ENCODE measurements around the gene TMEM178A.

The TMEM178A gene

DNA sequence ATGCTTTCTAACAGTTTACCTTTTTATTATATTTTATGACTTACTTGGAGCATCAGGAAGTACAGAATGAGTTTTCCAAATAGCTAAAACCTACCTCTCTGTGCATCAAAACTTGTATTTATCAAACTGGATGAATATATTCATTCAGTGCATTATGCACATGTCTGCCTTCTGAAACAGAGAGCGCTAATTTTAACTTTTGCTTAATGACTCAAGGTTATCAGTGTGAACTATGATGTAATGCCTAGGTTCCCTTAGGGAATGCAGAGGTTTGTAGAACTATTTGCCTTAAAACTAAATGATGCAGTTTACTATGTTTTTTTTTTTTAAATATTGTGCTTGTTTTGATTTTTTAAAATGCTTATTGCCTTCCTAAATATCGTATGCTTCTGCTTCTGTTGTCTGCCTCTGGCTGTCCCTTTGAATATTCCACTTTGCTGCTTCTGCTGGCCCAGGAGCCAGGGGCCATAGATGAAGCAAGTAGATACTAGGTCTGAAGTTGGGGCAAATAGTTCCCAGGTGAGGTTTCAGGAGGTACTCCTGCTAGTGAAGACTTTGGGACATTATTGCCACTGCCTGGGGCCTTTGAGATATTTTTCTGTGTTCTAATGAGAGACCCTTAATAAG, 16.5 kb downstream of the TMEM178A start:
- no peak for DNase-seq

DNA sequence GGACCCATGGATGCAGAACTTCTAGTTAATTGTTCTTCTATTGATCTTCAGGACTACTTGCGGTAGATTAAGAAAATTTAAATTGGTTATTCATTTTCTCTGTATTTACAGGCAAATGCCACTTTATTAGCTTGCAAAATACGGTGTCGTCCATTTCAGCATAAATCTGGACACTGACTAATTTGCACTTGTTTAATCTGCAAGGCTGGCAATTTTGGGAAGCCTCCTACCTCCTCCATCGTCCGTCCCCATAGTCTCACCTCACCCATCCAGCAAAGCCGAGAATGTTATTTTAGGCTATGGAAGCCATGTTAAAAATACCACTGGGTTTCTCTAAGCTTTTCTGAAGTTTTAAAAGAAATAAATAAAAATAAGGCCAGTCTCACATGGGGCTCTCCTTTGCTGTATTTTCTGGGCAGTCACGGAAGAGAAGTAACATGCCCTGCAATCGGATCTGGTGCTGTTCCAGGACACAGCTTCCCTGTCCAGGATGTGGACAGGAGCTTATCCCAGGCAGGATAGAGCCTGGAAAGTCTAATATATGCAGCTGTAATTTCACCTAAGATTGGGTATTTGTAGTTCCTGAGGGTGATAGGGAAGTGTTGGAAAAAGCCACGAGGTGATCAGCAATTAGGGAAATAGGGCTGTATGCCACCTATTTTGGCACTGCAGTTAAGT, 17.4 kb downstream of the TMEM178A start:
- no peak for DNase-seq

DNA sequence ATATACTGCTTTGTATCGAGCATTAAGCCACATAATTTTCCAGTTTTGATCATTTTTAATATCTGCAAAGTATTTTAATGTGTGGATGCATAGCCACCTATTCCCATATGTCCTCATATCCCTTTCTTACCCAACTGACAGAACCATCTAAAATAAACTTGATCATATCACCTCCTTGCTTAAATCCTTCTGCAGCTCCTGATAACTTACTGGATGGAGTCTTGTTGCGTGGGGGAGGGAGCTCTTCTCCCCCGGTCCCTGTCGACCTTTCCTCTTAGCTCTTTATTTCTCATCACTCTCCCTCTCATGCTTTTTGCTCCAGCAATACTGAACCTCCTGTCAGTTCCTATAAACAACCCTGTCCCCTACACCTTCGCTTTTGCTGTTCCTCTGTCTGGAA, 18.7 kb downstream of the TMEM178A start:
- no peak for DNase-seq

DNA sequence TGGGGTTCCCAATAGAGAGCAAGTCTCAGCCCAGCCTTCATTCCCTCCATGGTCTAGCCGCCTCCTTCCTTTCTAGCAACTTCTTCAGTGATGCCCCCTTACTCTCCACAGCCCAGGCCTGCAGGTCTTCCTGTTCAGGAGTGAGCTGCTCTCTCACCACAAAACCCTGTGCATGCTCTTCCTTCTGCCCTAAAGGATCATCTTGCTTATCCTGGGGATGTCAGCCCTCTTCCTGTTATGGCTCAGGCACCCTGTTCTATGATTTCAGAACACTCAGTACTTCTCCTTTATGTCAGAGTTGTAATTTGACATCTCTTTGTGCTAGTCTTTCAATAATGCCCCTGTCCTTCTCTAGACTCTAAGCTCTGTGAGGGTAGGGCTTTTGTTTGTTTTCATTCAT, 19.4 kb downstream of the TMEM178A start:
- no peak for DNase-seq

DNA sequence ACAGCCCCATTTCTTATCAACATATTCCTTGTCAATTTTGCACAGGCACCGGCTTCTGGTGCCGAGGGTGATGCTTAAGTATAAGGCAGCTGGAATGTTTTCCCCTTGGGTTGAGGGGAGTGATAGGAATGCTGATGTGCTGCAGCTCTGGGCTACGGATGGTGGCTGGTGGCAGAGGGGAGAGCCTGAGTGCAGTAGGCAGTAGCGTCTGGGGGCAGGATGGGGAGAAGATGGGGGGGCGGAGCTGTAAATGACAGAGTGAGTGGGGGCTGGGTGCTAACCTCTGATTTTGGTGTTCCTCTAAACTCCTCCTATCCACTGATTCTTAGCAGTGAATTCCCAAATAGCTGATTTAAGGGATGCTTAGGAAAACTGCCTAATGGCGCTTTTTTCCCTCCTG, 20.7 kb downstream of the TMEM178A start:
- DNase-seq = no peak

DNA sequence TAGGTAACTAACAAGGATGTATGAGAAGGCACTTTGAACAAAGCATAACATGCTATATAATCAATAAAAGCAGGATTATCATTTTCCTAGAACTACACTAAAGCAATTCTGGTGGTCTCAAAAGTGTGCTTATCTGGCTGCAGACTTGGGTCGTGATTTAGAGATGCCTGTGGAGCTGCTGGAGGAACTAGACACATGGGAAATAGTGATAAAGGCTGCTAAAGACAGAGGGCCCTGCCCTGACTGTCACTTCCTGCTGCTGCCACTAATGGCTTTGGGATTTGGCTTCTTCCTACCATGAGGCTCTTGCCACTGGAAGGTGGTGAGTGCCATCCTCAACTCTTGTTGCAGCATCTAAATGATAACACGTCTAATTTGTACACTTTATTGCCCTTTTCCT, 22.5 kb downstream of the TMEM178A start:
- no peak for DNase-seq

DNA sequence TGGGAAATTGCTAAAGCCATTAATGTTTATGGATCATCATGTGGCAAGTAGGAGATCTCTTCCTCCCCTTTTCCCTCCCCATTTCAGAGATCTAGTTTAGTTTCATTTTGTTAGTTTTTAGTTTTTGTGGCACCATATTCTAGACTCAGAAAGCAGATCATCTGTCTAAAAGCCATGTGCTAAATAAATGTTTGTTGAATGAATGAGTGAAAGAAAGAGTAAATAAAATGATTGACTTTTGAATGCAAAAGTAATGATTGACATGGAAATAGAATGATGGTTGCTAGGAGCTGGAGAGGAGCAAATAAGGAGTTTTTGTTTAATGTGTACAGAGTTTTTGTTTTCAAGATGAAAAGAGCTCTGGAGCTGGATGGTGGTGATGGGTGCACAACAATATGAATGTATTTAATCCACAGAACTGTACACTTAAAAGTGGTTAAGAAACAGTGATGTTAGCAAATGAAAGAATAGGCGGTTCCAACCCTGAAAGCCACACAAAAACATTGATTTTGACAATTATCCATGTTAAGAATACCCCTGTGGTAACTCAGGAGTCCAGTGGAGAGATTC, 23.6 kb downstream of the TMEM178A start:
- DNase-seq = no peak

DNA sequence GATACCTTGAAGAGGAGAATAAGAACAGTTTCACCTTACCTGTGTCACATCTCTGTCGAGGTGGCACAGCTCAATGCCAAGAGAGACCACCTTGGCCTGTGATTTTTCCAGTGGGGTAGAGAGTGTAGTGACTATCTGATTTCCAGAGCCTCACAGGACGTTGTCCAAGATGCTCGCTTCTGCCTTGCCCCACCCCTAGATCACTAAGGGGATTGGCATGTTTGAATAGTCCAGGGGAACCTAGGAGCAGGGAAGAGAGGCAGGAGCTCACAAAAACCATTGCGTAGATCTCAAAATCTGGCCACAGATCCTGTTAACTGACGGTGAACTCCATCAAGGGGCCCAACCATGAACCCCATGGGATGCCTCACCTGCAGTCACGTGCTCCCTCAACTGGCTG, 24.2 kb downstream of the TMEM178A start:
- DNase-seq = no peak

DNA sequence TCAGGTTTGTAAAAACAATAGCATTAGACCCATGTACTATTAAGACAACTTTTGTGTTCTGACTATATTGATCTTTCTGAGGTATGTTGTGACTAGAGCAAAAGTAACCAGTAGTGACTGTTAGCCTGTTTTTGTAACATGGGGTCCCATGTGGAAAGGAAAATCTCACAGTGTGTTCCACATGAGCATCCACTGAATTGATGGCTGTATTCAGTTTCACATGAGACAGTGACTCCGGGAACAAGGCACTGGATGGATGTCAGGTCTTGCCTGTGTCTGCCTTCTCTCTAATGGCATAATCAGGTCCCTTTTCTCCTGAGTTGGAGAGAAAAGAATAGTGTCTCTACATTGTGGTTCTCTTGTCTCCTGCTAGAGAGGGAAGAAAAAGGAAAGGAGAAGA, 27.5 kb downstream of the TMEM178A start:
- DNase-seq = no peak

DNA sequence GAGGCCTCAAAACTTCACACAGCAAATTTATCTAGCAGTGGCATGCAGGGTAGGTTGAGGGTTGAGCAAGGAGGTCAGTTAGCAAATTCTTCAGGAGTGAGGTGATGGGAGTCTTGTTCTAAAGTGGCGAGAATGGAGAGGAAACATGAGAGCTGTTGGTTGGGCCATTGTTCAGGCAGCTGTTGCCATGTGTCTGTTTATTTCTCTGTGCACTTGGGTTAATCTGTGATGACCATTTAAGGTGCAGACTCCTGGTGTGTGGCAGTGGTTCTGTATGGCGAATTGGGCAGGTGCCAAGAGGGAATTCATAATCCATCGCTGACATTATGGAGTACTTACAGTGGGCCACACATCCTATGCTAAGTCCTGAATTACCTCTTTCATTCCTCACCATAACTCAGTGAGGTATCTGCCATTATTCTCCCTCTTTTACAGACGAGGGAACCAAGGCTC, 30.4 kb downstream of the TMEM178A start:
- DNase-seq = peak; percentile 88

DNA sequence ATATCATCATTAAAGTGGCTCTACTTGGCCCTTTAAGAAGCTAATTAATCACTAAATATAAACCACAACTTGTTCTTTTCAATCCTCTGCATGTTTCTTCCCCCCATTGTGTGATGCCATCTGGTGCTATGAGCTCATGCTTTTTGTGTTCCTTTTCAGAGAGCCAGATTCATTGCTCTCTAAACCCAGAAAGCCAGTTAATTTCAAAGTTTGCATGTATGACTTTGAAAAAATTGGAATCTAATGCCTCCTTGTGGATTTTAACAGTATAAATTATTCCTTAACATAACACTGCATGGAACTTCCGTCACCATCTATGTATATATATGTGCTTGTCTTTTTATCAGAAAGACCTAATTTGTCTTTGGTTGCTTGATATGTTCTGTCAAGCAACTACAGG, 31.1 kb downstream of the TMEM178A start:
- DNase-seq = peak; percentile 35

DNA sequence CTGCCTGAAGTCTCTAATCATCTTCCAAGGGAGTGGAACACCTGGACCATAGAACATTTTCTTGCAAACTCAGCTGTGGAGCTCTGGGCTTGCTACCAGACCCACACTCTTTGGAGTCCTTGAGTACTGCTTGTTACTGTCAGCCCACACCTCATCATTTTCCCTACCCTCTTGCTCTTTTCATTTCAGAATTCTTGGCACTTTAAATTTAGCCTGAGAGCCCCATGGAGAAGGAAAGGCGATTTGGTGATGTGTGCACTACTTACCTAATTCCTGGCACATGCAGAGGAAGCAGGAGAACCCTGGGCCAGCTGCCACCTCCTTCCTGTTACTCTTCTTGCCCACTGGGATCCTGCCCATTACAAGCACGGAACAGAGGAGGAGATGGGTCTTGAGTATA, 31.7 kb downstream of the TMEM178A start:
- DNase-seq = peak; percentile 43

DNA sequence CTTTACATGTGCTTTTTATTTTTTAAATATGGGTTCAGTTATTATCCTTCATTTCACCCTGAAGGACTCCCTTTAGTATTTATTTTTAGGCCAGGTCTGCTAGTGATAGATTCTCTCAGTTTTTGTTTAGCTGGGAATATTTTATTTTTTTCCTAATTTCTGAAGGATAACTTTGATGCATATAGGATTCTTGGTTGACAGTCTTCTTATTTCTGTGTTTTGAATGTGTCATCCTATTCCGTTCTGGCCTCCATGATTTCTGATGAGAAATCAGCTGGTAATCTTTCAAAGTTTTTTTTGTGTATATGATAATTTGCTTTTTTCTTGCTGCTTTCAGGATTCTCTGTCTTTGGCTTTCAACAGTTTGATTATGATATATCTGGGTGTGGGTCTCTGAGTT, 35.4 kb downstream of the TMEM178A start:
- DNase-seq = no peak

DNA sequence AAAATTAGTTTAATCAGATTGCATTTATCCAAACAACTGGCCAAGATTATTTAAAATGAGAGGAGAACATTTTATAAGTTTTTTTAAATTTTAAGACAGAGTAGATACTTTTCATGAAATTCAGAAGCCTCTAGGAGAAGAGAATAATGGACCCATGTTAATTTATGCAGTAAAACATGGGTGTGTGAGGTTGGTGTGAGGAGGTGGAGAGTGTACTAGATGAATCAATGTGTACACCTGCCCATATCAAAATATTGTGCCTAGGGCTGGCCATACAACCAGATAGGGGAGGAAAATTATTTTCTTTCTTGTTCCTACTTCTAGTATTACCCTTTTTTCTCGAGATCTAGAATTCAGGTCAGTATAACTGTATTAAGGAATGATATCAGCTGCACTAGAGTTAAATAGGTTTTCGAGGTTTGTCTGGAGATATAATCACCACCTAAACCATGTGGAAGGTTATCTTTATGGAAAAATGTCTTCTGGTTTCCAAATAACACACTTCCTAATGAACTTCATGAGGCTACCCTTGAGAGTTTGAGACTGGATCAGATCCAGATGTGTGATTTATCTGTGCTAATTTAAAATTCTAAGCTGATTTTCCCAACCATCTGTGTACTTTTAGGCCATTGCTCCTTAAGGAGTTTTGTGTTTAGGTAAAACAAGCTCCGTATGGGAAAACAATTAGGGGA, 37.6 kb downstream of the TMEM178A start:
- no peak for DNase-seq

DNA sequence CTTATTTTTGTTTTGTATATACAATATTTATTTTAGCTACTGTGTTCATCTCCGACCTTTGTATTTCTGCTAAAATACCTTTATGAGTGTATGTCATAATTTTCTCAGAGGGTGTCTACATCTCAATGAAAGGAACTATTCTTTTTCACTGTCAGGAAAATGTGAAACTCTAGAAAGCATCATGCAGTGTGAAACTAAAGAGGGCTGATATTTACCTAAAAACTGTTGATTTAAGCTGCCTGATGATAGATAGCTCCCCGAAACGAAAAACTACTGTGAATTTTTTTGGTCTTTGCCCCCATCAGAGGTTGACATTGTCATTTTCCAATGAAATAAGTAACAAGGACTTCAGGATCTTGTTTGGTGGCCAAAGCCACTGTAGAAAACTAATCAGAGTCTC, 38.8 kb downstream of the TMEM178A start:
- no peak for DNase-seq

DNA sequence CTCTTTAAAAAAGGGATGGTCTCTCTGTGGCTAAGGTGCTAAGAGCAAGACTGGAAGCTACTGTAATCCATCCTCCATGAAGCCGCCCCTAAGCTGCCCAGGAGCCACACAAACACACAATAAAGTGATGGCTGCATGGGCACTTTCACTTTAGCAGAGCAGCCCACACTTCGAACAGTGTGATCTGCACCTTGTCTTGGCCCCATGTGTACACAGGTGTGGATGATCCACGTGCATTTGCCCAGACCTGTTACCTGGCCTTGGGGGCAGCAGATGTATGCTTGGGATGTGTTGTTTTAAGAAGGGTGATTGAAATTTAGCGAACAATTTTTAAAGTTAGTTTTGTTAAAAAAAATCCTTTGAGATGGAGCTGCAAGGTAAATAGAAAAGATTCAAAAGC, 39.9 kb downstream of the TMEM178A start:
- DNase-seq = no peak

DNA sequence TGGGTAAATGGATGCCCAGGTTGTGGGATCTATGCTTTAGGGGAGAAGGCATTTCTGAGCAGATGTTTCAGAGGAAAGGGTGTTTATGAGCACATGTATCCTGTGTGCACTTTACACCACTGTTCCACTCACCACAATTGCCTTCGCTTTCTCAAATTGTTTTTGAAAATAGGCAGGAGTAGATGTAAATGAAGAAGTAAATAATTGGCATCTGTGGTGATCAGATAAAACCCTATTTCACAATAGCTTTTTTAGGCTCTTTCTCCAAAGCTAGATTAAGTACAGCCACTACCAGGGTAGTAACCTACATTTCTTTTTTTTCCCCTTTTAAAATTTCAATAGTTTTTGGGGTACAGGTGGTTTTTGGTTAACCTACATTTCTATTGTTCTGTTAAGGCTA, 40.6 kb downstream of the TMEM178A start:
- no peak for DNase-seq

DNA sequence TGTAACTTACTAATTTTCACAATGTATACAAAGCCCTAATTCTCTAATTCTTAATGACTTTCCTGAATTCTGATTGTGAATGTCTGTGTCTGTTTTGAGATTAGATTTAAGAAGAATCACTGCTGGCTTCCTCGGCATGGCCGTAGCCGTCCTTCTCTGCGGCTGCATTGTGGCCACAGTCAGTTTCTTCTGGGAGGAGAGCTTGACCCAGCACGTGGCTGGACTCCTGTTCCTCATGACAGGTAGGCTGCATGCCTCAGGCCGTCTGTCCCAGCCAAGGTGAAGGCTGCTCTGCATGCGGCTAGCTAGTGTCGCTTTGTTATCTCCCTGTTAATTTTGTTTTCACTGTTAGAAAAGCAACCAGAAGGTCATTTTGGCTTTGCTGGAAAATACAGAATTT, 41.2 kb downstream of the TMEM178A start:
- DNase-seq = no peak

DNA sequence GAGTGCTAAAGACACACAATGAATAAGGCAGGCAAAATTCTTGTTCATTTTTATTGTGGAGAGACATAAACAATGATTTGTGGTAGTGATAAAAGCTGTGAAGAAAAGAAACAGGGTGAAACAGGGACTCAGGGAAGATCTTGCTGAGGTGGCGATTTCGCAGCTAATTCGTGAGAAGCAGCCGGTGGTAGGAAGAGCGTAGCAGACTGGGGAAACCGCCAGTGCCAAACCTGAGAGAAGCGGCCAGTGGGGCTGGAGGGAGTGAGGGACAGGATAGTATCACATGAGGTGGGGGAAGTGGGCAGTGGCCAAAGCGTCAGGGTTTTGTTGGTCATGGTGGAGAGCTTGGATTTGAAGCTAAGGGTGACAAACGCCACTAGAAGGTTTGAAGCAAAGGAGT, 42.3 kb downstream of the TMEM178A start:
- DNase-seq = no peak

DNA sequence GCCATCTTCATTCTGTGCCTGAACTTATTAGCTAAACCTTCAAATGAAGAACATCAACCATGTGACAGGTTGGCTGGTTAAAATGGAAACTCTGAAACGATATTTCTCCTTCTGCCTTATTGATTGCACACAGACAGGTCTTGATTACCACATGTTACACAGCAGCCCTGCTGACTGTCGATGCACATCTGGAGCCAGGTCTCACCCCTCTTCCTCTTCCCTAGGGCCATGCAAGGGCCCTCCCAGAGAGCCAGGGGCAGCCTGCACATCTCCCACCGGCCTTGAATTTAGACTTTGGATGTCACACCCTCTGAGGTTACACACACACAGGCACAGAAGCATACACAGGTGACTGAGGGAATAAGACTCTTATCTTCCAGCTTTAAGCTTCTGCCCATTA, 45.1 kb downstream of the TMEM178A start:
- no peak for DNase-seq

DNA sequence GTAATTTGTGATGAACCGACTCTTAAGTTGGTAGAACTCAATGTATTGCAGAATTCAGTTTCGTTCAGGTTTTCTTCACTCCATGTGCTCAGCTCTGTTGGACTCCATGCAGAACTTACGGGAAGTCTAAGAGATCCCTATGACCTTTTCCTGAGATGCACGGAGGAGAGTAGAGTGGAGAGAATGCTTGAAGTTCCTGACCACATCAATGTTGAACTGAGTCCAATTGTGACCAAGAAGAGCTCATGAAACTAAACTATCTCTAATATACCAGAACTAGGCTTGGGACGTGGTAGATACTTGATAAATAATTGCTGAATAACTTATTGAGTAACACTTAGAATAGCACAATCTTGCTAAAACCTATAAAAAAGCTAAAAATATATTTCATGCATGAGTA, 47.2 kb downstream of the TMEM178A start:
- no peak for DNase-seq

DNA sequence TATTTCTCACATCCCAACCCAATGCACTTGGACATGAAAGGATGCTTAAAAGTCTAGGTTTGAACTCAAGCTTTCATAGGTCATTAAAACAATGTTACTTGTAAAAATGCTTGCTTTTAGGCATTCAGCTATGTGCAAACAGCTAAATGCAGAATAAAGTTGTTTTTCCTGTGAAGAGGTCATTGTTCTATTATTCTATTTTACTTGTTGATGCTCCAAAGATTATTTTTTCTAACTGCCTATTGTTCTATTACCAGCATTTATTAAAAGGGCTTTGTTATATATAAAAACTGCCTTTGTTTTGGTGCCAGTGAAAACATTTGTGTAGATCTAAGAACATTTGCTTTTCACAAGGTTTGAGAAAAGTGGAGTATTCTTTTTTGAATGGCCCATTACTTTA, 49.4 kb downstream of the TMEM178A start:
- no peak for DNase-seq

DNA sequence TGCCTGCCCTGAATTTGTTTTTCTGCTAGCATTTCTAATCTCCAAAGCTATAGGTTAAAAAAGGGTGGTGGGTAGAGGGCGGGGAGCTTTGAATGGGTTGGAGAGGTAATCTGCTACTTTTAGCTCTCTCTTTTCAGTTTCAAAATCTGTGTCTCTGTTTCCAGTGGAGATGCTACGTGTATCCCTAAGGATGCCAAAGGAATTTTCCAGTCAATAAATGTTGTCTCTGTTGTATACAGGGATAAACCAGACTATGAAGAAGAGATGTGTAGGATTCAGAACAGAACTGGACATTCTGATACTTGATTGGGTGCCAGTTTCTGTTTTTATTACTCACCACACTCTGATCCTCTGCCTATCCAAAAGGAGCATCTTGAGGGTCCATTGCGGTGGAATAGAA, 50.1 kb downstream of the TMEM178A start:
- DNase-seq = no peak

DNA sequence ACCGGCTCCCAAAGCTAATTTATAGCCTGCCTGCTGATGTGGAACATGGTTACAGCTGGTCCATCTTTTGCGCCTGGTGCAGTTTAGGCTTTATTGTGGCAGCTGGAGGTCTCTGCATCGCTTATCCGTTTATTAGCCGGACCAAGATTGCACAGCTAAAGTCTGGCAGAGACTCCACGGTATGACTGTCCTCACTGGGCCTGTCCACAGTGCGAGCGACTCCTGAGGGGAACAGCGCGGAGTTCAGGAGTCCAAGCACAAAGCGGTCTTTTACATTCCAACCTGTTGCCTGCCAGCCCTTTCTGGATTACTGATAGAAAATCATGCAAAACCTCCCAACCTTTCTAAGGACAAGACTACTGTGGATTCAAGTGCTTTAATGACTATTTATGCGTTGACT, 51.4 kb downstream of the TMEM178A start:
- no peak for DNase-seq

Data from NCI-H2029 (cell line).